ENCODE data around the gene DEPP1. TPM values are rescaled to one million over a fixed set of nuclear protein-coding genes. Genes with fewer than 3 reads are reported as not detected.

Gene DEPP1
- total RNA-seq, 6 experiments from 2014 or later: 5.3 to 94.6 (median 71.5) TPM

GRCh38 chr10:44985175-44985681 lies 6.6 kb upstream of the DEPP1 start:
- no peaks in the 10 kb centered on the region for H3K9me3 ChIP-seq
- peak overlapping the region in 1 of 3 donors; percentile 30 for H3K27ac ChIP-seq
- H3K4me3 ChIP-seq: no peak overlapping the region
- intact Hi-C loops (cut with DNase I): no loop called here
- DNase-seq: peak in 1 of 3 donors; percentile 25
- 63% methylated on average over 7 of the region's 9 CpGs for WGBS (ENCODE audit: insufficient coverage, low coverage, low lambda C conversion rate, missing lambda C conversion rate)
- peaks cover 0 to 50% (median 14%) of the 10 kb centered on the region in 4 donors for H3K4me1 ChIP-seq
- TF ChIP-seq POLR2A (IDR thresholded peaks at IDR 0.05) (no peak), CTCF (IDR thresholded peaks at IDR 0.05) (no peak)
- no peaks in the 10 kb centered on the region for H3K27me3 ChIP-seq
- no peak for ATAC-seq
- peaks cover 0 to 6% (median 0%) of the 10 kb centered on the region in 4 donors for H3K36me3 ChIP-seq

DNA sequence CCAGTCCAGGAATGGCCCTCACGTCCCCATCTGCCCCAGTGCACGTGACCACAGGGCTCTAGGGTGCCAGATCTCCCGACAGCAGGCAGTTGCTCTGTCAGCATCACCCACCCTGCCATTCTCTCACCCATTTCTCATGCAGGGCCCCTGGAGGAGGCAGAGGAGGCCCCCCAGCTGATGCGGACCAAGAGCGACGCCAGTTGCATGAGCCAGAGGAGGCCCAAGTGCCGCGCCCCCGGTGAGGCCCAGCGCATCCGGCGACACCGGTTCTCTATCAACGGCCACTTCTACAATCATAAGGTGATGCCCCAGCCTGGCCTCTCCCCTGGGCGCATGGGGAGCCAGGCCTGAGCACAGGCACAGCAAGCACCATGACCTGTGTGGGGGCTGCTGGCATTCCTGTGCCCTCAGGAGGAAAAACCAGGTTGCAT lies 6.1 kb upstream of the DEPP1 start:
- peaks cover 0 to 50% (median 17%) of the 10 kb centered on the region in 4 donors for H3K4me1 ChIP-seq
- ATAC-seq (no peak), DNase-seq (peak in 1 of 3 donors; percentile 30)
- no CpG with 5 or more reads among the region's 15 CpGs for WGBS (ENCODE audit: insufficient coverage, low coverage, low lambda C conversion rate, missing lambda C conversion rate)
- H3K27me3 ChIP-seq: no peaks in the 10 kb centered on the region
- no peak overlapping the region for H3K27ac ChIP-seq
- no peaks in the 10 kb centered on the region for H3K9me3 ChIP-seq
- peaks cover 0 to 6% (median 0%) of the 10 kb centered on the region in 4 donors for H3K36me3 ChIP-seq
- no peak overlapping the region for H3K4me3 ChIP-seq
- intact Hi-C loops (cut with DNase I): no loop called here
- TF ChIP-seq POLR2A (IDR thresholded peaks at IDR 0.05) (no peak), CTCF (IDR thresholded peaks at IDR 0.05) (no peak)

DNA sequence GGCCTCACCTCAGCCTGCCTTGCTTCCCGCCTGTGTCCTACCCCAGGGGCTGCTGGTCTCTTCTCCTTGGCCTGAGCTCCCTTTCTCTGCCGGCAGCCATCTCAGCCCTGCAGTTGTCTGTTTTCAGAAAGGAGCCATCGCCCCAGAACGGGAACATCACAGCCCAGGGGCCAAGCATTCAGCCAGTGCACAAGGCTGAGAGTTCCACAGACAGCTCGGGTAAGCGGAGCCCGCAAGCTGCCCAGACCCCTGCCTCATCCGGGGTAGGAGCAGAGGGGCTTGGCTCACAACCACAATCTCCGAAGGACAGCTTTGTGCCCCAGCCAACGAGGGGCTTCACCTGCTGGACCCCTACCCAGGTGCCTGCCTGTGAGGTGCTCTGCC lies 5.3 kb upstream of the DEPP1 start:
- intact Hi-C loops (cut with DNase I): no loop called here
- peaks cover 0 to 52% (median 21%) of the 10 kb centered on the region in 4 donors for H3K4me1 ChIP-seq
- no peaks in the 10 kb centered on the region for H3K9me3 ChIP-seq
- H3K27me3 ChIP-seq: no peaks in the 10 kb centered on the region
- DNase-seq: peak in 1 of 3 donors; percentile 37
- TF ChIP-seq POLR2A (IDR thresholded peaks at IDR 0.05) (no peak), CTCF (IDR thresholded peaks at IDR 0.05) (no peak)
- no peak overlapping the region for H3K27ac ChIP-seq
- peaks cover 0 to 6% (median 0%) of the 10 kb centered on the region in 4 donors for H3K36me3 ChIP-seq
- WGBS (ENCODE audit: insufficient coverage, low coverage, low lambda C conversion rate, missing lambda C conversion rate): 60% methylated on average over 1 of the region's 10 CpGs
- no peak overlapping the region for H3K4me3 ChIP-seq
- ATAC-seq: no peak

- ATAC-seq (no peak), DNase-seq (peak in 1 of 3 donors; percentile 30)
- Histone ChIP-seq H3K4me1 (peaks cover 0 to 54% (median 22%) of the 10 kb centered on the region in 4 donors), H3K36me3 (peaks cover 0 to 6% (median 0%) of the 10 kb centered on the region in 4 donors), H3K9me3 (no peaks in the 10 kb centered on the region), H3K4me3 (no peak overlapping the region), H3K27me3 (no peaks in the 10 kb centered on the region), H3K27ac (peak overlapping the region in 1 of 3 donors; percentile 90)
- intact Hi-C loops (cut with DNase I): no loop called here
- no peak for TF ChIP-seq POLR2A (IDR thresholded peaks at IDR 0.05)
- no peak for TF ChIP-seq CTCF (IDR thresholded peaks at IDR 0.05)
- 96% methylated on average over 7 of the region's 13 CpGs for WGBS (ENCODE audit: insufficient coverage, low coverage, low lambda C conversion rate, missing lambda C conversion rate)
Measured at GRCh38 chr10:44983066-44983894, 4.7 kb upstream of the DEPP1 start.
